Caco-2 (cell line): ENCODE measurements around the gene SLC44A1. TPM values are rescaled to one million over a fixed set of nuclear protein-coding genes. Genes with fewer than 3 reads are reported as not detected.

Experiments used
- BruUV-seq: library from RNA; stranded (reverse); fragments of 400-500 nt; replicated peaks from 2 replicates; lab custom pipeline; 2021; lab: Mats Ljungman, UMichigan
- CTCF ChIA-PET: fragments of 300-600 bp; sonication (Branson Sonifier 250); formaldehyde crosslinking; loops from one replicate; lab custom pipeline; 2022; ENCODE audit warnings: antibody characterized with exemption; lab: Charles Lee
- POLR2A ChIA-PET: fragments of 300-600 bp; sonication (Branson Sonifier 250); formaldehyde crosslinking; loops from one replicate; lab custom pipeline; 2022; ENCODE audit warnings: antibody characterized with exemption; lab: Charles Lee
- DNase-seq, 2 experiments: peaks; one replicate each; pipeline versions ENCODE4 v3.0.0 to v3.0.0-alpha.2; 2020 to 2022
- H3K27me3 ChIP-seq: replicated peaks from 2 replicates; pipeline ENCODE4 v1.6.0; 2011; ENCODE audit warnings: low read length; ENCODE audit not compliant: control insufficient read depth, insufficient read depth
- H3K36me3 ChIP-seq: 2 replicates; pipeline ENCODE4 v1.5.1; 2011; ENCODE audit warnings: low read length; ENCODE audit not compliant: control insufficient read depth, insufficient read depth
- H3K4me1 ChIP-seq: fragments of 250-450 bp; sonication (Bioruptor Pico); 2 replicates; pipeline ENCODE4 v1.5.1; 2020; ENCODE audit warnings: mild to moderate bottlenecking
- H3K4me3 ChIP-seq: 2 replicates; pipeline ENCODE4 v1.5.1; 2011; ENCODE audit warnings: low read depth, mild to moderate bottlenecking, control low read depth, low read length
- H3K9me3 ChIP-seq: fragments of 250-450 bp; sonication (Bioruptor Pico); 2 replicates; pipeline ENCODE4 v1.5.1; 2020; ENCODE audit warnings: mild to moderate bottlenecking, moderate library complexity
- H3K27ac Mint-ChIP-seq: one replicate; pipeline ENCODE4 v1.8.0; 2022; ENCODE audit warnings: mixed read lengths; ENCODE audit not compliant: unreplicated experiment
- H3K27me3 Mint-ChIP-seq: one replicate; pipeline ENCODE4 v1.8.0; 2022; ENCODE audit warnings: mixed read lengths; ENCODE audit not compliant: insufficient read depth, unreplicated experiment
- H3K36me3 Mint-ChIP-seq: one replicate; pipeline ENCODE4 v1.8.0; 2022; ENCODE audit warnings: mild to moderate bottlenecking, mixed read lengths; ENCODE audit not compliant: insufficient read depth, unreplicated experiment
- H3K4me1 Mint-ChIP-seq: one replicate; pipeline ENCODE4 v1.8.0; 2022; ENCODE audit warnings: low read depth, mixed read lengths; ENCODE audit not compliant: unreplicated experiment
- H3K4me3 Mint-ChIP-seq: one replicate; pipeline ENCODE4 v1.8.0; 2022; ENCODE audit warnings: mild to moderate bottlenecking, moderate library complexity, mixed read lengths; ENCODE audit not compliant: unreplicated experiment
- H3K9me3 Mint-ChIP-seq: one replicate; pipeline ENCODE4 v1.8.0; 2022; ENCODE audit warnings: mixed read lengths; ENCODE audit not compliant: unreplicated experiment
- intact Hi-C: fragments of 100-400 bp; cut with micrococcal nuclease; formaldehyde crosslinking; loops from one replicate; pipeline ENCODE4 v1.10.0; 2022; ENCODE audit not compliant: unreplicated experiment
- total RNA-seq: library from RNA; stranded (reverse); gene quantifications from 2 replicates; pipeline ENCODE4 v1.2.3, GENCODE V29; 2022
- TF ChIP-seq, protein P1 (sequence below), 2 experiments: fragments of 200-600 bp in 1 of 2; IDR thresholded peaks; 1 replicate in 1 of 2; 2 replicates in 1 of 2; pipeline versions ENCODE4 v1.5.1 to v1.8.0; 2011 to 2022; ENCODE audit warnings: antibody characterized with exemption in 1 of 2, control low read depth in 1 of 2, inconsistent platforms in 1 of 2, low read depth in 1 of 2, low read length in 1 of 2, mild to moderate bottlenecking in 1 of 2, moderate library complexity in 1 of 2; ENCODE audit not compliant: insufficient read depth in 1 of 2, severe bottlenecking in 1 of 2, unreplicated experiment in 1 of 2

Gene SLC44A1
- total RNA-seq, 1 experiment from 2014 or later: 45.8 TPM

DNA sequence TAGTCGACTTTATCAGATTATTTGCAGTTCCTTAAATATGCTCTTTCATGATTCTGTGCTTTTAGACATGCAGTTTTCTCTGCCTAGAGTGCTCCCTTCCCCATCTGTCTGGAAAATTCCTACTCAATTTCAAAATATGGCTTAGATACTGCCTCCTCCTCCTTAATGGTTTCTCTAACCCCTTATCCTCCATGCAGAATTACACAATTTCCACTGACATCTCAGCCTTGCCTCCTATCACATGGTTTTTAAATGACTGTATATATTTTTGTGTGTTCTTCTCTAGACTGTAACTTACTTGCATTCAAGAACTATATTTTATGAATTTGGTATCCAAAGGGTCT, 85.2 kb downstream of the SLC44A1 start:
- H3K4me3 Mint-ChIP-seq: no peak overlapping the region
- Histone ChIP-seq H3K36me3 (no peaks in the 10 kb centered on the region), H3K4me1 (peaks cover 20% of the 10 kb centered on the region), H3K9me3 (no peaks in the 10 kb centered on the region), H3K27me3 (no peaks in the 10 kb centered on the region), H3K4me3 (no peak overlapping the region)
- POLR2A ChIA-PET: no interaction called here
- no peaks in the 10 kb centered on the region for H3K36me3 Mint-ChIP-seq
- no TSS peak for BruUV-seq
- H3K27me3 Mint-ChIP-seq: no peaks in the 10 kb centered on the region
- no peak for DNase-seq
- no peak overlapping the region for H3K27ac Mint-ChIP-seq
- H3K4me1 Mint-ChIP-seq: peaks cover 11% of the 10 kb centered on the region
- intact Hi-C loops: no loop called here
- TF ChIP-seq, protein P1, sequence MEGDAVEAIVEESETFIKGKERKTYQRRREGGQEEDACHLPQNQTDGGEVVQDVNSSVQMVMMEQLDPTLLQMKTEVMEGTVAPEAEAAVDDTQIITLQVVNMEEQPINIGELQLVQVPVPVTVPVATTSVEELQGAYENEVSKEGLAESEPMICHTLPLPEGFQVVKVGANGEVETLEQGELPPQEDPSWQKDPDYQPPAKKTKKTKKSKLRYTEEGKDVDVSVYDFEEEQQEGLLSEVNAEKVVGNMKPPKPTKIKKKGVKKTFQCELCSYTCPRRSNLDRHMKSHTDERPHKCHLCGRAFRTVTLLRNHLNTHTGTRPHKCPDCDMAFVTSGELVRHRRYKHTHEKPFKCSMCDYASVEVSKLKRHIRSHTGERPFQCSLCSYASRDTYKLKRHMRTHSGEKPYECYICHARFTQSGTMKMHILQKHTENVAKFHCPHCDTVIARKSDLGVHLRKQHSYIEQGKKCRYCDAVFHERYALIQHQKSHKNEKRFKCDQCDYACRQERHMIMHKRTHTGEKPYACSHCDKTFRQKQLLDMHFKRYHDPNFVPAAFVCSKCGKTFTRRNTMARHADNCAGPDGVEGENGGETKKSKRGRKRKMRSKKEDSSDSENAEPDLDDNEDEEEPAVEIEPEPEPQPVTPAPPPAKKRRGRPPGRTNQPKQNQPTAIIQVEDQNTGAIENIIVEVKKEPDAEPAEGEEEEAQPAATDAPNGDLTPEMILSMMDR (IDR thresholded peaks at IDR 0.05; ENCODE audit: insufficient read depth in 1 of 2, low read depth in 1 of 2, low read length in 1 of 2, severe bottlenecking in 1 of 2, unreplicated experiment in 1 of 2): no peak
- no peaks in the 10 kb centered on the region for H3K9me3 Mint-ChIP-seq
- CTCF ChIA-PET: no interaction called here

DNA sequence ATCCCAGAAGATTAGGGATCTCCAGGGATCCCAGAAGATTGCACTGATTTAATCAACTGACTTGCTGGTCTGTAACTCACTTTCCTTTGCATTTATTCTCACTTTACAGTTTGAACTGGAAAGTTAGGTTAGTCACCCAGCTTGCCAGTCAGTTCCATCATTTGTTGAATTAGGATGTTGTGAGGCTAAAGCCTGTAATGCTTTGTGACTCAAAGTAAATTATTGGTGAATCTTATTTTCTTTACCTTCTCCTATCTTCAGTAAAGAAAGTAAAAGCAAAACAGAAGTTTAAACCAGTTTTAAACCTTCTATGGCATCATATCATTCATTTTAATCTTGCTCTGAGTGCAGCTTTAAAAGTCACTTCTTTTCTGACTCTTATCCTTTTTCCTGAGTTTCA, 85.8 kb downstream of the SLC44A1 start:
- peak overlapping the region; percentile 3 for H3K27ac Mint-ChIP-seq
- peaks cover 20% of the 10 kb centered on the region for H3K4me1 ChIP-seq
- H3K36me3 Mint-ChIP-seq: no peaks in the 10 kb centered on the region
- H3K27me3 ChIP-seq: no peaks in the 10 kb centered on the region
- H3K4me3 ChIP-seq: no peak overlapping the region
- peaks cover 11% of the 10 kb centered on the region for H3K4me1 Mint-ChIP-seq
- ChIA-PET CTCF (no interaction called here), POLR2A (no interaction called here)
- DNase-seq: no peak
- TF ChIP-seq, protein P1 (IDR thresholded peaks at IDR 0.05; ENCODE audit: insufficient read depth in 1 of 2, low read depth in 1 of 2, low read length in 1 of 2, severe bottlenecking in 1 of 2, unreplicated experiment in 1 of 2): no peak
- H3K9me3 ChIP-seq: no peaks in the 10 kb centered on the region
- no peaks in the 10 kb centered on the region for H3K27me3 Mint-ChIP-seq
- no TSS peak for BruUV-seq
- no peak overlapping the region for H3K4me3 Mint-ChIP-seq
- intact Hi-C loops: no loop called here
- H3K9me3 Mint-ChIP-seq: no peaks in the 10 kb centered on the region
- no peaks in the 10 kb centered on the region for H3K36me3 ChIP-seq

DNA sequence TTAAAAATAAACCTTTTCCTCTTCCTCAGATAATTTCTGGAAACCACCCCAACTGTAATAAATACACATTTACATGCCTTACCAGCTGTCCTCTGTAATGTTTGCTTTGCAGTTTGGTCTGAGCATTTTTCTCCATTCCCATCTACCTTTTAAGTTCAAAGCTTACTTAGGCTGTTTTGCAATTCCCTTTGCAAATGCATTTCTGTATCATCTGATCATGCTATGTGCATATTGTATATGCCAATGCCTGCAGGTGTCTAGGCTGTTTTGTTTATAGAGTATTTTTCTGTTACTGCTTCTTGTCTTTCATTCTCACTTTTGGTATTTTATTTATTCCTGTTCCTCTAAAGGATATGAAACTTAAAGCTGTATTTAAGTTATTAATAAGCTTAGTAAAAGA, 86.3 kb downstream of the SLC44A1 start:
- H3K9me3 ChIP-seq: no peaks in the 10 kb centered on the region
- CTCF ChIA-PET: no interaction called here
- no peaks in the 10 kb centered on the region for H3K36me3 ChIP-seq
- H3K9me3 Mint-ChIP-seq: no peaks in the 10 kb centered on the region
- H3K36me3 Mint-ChIP-seq: no peaks in the 10 kb centered on the region
- no peaks in the 10 kb centered on the region for H3K27me3 ChIP-seq
- no peaks in the 10 kb centered on the region for H3K27me3 Mint-ChIP-seq
- no peak overlapping the region for H3K4me3 Mint-ChIP-seq
- POLR2A ChIA-PET: no interaction called here
- H3K4me1 Mint-ChIP-seq: peaks cover 11% of the 10 kb centered on the region
- TF ChIP-seq, protein P1 (IDR thresholded peaks at IDR 0.05; ENCODE audit: insufficient read depth in 1 of 2, low read depth in 1 of 2, low read length in 1 of 2, severe bottlenecking in 1 of 2, unreplicated experiment in 1 of 2): no peak
- intact Hi-C loops: no loop called here
- no peak for DNase-seq
- no TSS peak for BruUV-seq
- peaks cover 20% of the 10 kb centered on the region for H3K4me1 ChIP-seq
- peak overlapping the region; percentile 3 for H3K27ac Mint-ChIP-seq
- no peak overlapping the region for H3K4me3 ChIP-seq
